Stimulated activated CD8-positive, alpha-beta memory T cell treated with anti-CD3 and anti-CD28 coated beads, Interleukin-2, amount 100 ng/mL, for 1 hour (primary cell): ENCODE data around the gene ADAM29.
"Not testable (repeated sequence)": the region's sequence is repeated elsewhere in the genome, so short reads cannot be mapped to it uniquely, and the experiment has no call there.

Experiments
- DNase-seq, 2 donors: peaks; one replicate each; pipeline ENCODE4 v3.0.0-alpha.2; 2020; ENCODE audit warnings: low read depth in 2 of 2

The ADAM29 gene

GRCh38 chr4:174948826-174949225 lies 30.7 kb downstream of the ADAM29 start:
- DNase-seq = no peak

- no peak for DNase-seq
These were observed 54.8 kb downstream of the ADAM29 start for GRCh38 chr4:174972911-174973310.

- DNase-seq = no peak
These were observed 55.2 kb downstream of the ADAM29 start for GRCh38 chr4:174973336-174973735.

- no peak for DNase-seq
These were observed 65.1 kb downstream of the ADAM29 start for GRCh38 chr4:174983128-174983750.

- DNase-seq = not testable (repeated sequence)
These were observed 65.7 kb downstream of the ADAM29 start for GRCh38 chr4:174983870-174984269.

GRCh38 chr4:174989791-174990190 lies 71.6 kb downstream of the ADAM29 start:
- DNase-seq = no peak

- no peak for DNase-seq
These were observed 75.8 kb downstream of the ADAM29 start for GRCh38 chr4:174993916-174994315.

GRCh38 chr4:174996079-174996478 lies 77.9 kb downstream of the ADAM29 start:
- DNase-seq = no peak

- DNase-seq = no peak
These were observed 81.2 kb downstream of the ADAM29 start for GRCh38 chr4:174999407-174999806.

- no peak for DNase-seq
These were observed 99.6 kb downstream of the ADAM29 start for GRCh38 chr4:175017751-175018150.

- not testable (repeated sequence) for DNase-seq
These were observed 101.3 kb downstream of the ADAM29 start for GRCh38 chr4:175019447-175019846.
